NCI-H2196 (cell line): ENCODE data around the gene COX19.

Experiments
- DNase-seq: peaks from one replicate; lab custom pipeline; 2025; ENCODE audit not compliant: unreplicated experiment; lab: John Stamatoyannopoulos, UW

The COX19 gene

DNA sequence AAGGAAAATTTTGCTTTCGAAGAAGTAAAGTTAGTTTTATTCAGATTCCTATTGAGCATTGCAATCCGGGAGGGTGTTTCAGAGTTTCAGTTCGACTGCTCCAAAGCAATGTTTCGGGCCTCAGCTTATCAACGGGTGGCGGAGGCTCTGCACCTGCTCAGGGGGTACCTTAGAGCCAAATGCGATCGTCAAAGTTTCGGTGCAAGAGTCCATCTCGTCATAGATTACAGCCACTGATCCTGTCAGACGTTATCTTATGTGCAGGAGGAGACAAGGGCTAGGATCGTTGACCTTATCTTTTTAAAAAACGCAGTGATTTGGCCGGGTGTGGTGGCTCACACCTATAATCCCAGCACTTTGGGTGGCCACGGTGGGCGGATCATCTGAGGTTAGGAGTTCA, 3.8 kb upstream of the COX19 start:
- no peak for DNase-seq

DNA sequence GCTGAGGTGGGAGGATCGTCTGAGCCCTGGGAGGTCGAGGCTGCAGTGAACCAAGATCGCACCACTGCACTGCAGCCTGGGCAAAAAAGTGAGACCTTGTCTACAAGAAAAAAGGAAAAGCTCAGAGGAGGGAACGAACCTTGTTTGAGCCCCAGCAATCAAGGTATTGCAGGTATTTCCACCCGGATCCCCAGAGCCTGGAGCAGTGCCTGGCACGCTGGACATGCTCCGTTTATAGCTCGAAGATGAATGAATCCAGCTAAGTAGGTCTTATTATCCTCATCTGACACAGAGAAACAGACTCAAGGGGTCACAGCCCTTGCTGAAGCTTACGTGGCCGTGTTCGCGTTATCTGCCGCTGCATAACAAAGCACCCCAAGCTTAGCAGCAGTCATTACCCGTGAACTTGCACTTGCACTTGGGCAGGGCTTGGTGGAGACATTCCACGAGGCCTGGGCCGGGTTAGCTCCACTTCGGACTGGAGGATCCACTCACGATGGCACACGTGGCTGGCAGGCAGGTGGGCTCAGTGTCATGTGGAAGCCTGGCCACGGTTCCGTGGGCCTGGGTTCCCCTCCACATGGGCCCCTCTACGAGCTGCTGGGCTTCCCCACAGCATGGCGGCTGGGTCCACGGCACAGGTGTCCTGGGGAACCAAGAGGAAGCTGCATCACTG, 3.2 kb upstream of the COX19 start:
- no peak for DNase-seq

DNA sequence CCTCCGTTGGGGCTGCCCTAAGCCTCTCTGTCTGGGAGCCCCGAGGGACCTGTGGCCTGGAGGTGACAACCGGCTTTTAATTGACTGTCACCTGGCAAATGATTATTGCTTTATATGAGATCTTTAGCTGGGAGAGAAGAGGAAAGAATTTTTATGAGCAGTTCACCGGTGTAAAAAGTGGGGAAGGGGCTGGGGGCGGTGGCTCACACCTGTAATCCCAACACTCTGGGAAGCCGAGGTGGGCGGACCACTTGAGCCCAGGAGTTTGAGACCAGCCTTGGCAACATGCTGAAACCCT, 2.6 kb upstream of the COX19 start:
- DNase-seq: no peak

DNA sequence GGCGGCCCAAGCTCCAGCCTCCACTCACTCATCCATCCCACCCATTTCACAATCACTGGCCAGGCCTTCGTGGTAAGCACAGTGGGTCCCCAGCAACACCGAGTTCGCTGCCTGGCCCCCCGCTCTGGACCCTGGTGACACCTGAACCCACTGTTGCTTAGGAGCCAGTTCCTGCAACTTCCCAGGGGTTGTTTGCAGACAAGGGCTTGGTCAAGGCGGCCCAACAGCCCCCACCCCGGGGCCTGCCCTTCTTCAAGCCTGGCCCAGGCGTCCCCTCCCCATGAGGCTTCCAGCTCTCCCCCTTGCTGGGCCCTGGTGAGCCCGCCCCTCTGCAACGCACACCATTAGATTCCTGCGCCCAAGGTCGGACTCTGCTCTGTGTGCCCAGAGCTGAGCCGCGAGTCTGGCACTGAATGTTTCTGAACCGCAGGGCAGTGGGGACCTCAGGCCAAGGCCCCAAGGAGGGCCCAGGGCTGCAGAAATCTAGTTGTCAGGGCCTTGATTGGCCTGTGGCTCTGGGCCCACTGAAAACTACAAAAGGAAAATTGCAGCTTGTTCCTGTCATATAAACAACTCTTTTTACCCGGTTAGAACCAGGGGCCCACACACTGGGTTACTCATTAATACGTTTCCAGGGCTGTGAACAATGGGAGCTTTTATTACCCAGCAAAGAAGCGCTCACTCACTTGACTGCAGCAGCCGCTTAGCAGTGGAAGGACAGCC, 2.1 kb upstream of the COX19 start:
- DNase-seq: no peak

DNA sequence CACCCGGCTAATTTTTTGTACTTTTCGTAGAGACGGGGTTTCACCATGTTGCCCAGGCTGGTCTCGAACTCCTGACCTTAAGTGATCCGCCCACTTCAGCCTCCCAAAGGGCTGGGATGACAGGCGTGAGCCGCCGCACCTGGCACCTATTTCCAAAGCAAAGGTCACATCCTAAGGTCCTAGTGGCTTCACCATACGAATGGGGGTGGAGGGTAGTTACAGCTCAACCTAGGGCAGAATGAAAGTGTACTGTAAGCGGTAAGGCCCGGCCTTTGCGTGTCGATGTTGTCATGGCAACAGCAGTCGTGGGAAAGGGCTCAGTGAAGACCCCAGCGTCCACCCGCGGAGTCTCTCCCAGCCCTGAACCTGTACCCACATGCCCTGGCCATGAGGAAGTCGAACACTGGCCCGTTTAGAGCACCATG, 1.6 kb upstream of the COX19 start:
- DNase-seq: no peak

DNA sequence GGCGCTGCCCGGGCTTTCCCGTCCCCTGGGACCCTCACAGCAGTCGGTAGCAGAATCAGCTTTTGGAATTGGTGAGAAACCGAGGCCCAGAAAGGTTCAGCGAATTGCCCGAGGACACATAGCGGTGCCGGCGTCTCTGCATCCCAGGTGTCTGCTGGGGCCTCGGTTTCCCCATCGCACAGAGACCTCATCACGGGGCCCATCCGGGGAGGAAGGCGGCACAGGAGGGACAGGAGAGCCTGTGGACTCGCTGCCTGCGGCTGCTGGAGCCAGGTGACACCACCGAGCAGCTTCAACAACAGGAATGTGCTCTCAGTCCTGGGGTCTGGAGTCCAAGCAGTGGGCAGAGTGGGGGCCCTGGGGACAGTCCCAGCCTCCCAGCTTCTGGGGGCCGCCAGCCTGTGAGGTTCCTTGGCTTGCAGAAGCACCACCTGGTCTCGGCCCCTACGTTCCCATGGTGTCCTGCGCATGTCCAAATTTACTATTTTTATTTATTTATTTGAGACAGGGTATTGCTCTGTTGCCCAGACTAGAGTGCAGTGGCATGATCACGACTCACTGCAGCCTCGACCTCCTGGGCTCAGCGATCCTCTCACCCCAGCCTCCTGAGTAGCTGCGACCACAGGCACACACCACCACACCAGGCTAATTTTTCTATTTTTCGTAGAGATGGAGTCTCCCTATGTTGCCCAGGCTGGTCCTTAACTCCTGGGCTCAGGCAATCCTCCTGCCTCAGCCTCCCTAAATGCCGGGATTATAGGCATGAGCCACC, 539 bp upstream of the COX19 start:
- DNase-seq: no peak

DNA sequence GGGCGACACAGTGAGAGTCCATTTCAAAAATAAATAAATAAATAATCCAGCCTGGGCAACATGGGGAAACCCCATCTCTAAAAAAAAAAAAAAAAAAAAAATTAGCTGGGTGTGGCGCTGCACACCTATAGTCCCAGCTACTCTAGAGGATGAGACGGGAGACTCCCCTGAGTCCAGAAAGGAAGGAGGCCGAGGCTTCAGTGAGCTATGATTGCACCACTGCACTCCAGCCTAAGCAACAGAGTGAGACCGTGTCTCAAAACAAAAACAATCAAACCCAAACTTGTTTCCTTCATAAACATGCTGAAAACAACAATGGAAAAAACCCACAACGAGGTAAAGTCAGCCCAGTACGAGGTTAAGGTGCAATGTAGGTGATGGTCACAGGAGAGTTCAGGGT, 1.2 kb downstream of the COX19 start:
- no peak for DNase-seq

DNA sequence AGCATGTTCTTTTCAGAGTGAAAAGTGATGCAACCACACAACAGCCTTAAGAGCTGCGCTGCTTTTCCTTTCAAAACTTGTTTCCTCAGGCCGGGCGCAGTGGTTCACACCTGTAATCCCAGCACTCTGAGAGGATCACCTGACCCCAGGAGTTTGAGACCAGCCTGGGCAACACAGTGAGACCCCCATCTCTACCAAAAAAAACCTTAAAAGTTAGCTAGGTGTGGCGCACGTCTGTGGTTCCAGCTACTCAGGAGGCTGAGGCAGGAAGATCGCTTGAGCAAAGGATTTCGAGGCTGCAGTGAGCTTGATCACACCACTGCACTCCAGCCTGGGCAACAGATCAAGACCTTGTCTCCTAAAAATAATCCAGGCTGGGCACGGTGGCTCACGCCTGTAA, 2.0 kb downstream of the COX19 start:
- DNase-seq: no peak

DNA sequence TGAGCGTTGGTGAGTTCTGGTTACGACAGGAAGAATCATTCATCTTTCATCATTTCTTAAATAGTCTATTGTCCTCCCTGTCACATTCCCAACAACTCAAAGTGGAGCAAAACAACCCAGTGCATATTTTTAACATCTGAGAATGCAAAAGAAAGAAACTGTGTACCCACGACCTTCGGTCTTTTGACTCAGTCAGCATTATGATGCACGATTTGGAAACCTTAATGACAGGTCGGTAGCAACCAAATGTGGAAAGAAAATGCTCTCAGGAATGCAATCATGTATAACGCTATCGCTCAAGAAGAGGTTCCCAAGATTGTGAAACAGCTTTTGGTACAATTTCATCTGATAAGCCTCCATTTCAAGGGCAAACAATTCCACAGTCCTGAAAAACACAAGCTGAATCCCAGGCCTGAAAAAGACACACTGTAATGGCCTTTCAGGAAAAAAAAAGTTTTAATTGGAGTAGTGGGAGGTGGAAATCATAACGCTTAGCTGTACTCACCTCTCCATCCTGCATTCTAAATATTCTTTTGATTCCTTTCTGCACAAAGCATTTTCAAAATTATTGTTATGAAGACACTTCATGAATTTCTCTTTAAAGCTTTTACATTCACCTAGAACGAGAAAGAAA, 2.6 kb downstream of the COX19 start:
- DNase-seq: no peak

DNA sequence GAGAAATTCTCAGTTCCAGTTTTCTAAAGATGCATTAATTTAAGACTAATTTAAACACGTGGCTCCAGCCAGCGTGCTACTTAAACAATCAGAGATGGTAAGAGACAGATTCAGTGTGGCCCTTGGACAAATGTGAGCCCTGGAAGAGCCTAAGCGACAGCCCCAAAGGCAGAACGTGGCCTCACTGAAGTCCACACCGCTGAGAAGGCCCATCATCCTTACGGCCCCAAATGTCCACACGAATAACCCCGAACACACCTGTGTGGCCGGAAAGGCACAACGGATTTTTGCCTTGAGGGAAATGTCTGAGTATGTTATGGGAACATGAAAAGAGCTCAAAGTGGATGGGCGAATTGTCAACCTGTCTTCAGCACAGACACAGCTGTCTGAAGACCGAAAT, 3.2 kb downstream of the COX19 start:
- DNase-seq: no peak

DNA sequence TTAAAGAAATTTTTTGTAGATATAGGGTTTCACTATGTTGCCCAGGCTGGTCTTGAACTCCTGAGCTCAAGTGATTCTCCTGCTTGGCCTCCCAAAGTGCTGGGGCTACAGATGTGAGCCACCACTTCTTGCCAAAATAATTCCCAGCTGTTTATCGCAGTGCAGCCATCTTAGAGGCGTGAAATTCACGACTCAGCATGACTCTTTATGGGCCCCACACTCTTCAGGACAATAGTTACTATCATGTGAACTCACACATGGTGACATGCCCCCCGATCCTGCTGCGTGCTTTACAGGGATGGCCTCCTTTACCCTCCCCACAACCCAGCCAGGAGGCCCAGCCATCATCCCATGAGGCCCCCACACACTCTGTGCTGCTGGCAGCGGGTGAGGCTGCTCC, 4.6 kb downstream of the COX19 start:
- DNase-seq: no peak

DNA sequence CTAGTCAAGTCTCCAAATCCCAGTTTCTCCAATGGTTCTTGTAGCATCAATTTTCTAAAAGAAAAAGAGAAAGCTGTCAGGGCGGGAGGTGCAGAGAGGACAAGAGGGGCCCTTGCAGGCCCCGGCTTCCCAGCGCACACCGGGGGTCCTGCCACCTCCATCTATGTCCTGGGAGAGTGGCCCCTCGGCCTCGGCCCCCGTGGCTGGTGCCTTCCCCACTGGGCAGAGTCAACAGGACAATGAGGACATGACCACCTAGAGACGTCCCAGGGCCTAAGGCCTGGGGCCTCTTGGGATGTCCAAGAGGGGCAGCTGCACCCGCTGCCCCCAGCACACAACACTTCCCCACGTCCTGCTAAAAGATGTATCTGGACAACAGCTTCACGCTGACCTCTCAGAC, 5.9 kb downstream of the COX19 start:
- no peak for DNase-seq

DNA sequence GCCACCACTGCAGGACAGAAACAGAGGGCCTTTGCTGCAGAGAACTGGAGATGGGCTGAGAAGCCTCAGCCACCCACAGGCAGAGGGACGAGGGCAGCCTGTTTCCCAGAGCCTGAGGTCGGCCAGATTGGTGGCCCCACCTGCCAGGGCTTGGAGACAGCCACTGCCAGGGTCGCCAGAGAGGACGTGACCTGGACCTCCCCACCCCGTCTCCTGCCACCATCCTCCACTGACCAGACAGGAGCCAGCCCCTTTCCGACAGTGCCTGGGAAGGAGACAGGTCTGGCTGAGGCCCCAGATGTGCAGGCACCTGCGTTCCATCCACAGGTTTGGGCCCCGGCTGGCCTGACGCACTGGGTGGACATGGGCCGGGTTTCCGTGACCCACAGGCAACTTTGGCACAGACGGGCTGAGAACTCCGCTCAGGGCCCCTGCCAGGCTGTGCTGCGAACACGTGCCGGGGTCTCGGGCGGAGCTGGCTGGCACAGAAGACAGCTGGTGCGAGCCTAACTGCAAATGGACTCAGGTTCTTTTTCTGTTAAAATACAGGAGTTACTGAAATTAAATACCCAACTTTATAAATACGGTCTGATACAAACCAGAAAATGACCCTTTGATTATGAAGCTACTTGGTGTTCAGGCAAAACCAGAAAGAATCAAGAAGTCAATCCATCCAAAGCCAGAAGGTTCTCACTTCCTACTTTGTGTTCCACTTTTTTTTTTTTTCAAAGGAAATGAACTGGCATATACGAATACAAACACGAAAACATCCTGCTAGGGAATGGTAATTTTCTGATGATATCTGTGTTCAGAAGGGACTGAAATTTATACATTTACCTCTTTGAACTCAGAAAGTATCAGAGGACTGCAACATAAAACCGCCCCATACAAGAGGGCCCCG, 6.9 kb downstream of the COX19 start:
- no peak for DNase-seq

DNA sequence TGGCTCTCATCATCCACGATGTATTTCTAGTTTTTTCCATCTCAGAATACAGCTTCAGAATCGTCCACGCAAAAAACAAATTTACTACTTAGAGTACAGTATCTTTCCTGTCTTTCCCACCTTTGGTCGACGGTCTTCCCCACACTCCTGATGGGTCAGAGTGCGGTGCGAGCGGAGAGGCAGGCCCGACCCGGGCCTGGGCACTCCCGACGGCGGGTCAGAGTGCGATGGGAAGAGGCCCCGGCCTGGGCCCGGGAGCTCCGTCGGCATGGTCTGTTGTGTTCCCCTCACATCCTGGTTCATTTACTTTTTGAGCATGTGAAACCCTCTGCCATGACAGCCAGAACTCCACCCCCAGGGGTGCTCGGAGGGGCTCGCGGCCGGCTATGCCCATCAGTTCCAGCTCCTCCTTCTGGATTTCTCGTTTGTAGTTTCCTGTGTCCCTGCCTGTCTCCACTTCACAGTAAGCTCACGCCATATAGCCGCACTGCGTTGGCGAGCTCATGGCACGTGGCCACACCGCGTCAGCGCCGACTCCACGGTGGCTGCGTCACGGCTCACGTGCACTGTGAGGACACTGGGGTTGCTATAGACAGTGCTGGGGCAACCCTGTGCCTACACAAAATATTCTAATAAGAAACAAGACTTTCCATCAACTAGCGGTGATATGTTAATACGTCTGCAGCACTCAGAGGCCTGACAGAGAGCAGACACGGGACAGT, 7.8 kb downstream of the COX19 start:
- no peak for DNase-seq

DNA sequence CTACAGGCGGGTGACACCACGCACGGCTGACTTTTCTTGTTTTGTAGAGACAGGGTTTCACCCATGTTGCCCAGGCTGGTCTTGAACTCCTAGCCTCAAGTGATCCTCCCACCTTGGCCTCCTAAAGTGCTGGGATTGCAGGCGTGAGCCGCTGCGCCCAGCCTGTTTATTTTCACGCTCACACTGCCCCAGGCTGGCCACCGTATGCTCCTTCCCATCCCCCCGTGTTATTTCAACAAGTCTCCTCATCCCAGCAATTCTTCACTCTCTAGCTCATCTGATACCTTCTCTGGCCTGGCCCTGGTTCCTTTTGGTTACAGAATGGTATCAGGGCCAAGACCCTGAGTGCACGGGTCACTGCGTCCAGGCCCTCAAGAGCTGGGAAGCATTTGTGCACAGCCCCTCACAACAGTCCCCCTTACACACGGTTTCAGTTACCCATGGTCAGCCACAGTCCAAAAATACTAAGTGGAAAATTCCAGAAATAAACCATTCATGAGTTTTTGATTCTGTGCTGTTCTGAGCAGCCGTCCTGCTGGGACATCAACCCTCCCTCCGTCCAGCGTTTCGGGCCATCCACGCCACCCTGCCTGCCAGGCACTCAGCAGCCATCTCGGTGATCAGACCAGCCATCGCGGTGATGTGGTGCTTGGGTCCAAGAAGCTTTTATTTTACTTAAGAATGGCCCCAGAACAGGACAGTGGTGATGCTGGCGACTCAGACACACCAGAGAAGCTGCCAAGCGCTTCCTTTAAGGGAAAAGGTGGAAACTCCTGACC, 8.9 kb downstream of the COX19 start:
- DNase-seq: no peak

DNA sequence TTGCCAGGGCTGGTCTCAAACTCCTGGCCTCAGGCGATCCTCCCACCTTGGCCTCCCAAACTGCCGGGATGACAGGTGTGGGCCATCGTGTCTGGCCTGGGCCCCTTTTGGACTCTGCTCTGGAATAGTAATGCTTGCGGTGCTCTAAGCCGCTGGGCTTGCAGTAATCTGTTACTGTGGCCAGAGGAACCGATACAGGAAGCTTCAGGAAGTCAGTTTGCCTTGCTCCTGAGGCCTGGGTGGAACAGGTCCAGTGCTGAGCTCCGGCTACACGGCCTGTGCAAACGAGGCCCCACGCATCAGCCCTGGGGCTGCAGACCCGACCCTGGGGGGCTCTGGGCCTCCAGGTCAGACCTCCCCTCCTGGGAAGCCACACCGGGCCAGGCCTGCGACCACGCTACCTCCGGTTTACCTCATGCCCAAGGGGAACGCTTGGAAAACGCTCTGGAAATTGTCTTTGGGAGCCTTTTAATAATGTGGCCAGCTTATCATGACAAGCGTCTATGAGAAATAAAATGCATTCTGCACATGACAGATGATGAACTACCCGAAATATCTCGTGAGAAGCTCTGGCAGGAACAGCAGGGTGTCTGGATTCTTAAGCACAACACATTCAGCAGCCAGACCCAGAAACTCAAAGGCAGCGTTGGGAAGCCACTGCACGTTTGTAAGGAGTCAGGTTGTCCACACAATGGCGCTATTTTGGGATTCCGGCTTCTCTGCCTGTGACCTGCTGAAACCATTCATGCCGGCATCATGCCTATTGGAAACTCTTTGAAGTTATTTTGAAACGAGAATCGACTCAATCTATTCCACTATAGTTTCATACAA, 10.7 kb downstream of the COX19 start:
- no peak for DNase-seq

DNA sequence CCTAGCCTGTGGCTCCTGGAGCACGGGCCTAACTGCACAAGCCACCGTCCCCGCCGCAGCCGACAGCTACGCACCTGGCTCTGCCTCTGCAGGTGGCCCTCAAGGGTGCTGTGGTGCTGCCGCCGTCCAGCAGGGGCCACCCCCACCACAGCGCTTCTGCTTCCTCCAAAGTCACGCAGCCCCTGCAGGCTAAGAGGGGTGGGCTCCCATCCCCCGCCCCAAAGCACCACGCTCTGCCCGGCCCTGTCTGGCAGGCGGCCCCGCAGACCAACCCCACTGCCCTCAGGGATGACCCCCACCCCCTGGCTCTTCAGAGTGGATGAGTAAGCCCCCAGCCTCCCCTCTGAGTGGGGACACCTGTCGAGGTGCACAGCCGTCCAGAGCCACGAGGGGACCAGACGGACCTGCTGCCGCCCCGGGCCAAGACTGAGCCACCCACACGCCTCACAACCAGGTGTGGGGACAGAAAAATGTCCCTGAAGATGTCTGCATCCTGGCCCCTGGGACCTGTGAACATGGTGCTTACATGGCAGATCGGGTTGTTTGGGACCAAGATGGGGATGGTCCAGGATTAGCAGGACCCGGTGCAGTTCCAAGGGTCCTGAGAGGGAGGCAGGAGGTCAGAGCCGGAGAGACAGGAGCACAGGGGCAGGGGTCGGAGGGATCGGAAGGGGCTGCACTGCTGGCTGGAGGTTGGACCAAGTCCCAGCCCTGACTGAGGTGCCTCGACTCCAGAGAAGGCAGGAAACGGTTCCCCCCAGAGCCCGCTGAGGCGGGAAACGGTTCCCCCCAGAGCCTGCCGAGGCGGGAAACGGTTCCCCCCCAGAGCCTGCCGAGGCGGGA, 11.9 kb downstream of the COX19 start:
- DNase-seq: no peak
